OCI-M1 (cell line): ENCODE measurements around the gene CXCR6.
"Not testable (repeated sequence)": the region's sequence is repeated elsewhere in the genome, so short reads cannot be mapped to it uniquely, and the experiment has no call there.

Experiments
- DNase-seq: peaks from one replicate; lab custom pipeline; 2025; lab: John Stamatoyannopoulos, UW

CXCR6 gene

DNA sequence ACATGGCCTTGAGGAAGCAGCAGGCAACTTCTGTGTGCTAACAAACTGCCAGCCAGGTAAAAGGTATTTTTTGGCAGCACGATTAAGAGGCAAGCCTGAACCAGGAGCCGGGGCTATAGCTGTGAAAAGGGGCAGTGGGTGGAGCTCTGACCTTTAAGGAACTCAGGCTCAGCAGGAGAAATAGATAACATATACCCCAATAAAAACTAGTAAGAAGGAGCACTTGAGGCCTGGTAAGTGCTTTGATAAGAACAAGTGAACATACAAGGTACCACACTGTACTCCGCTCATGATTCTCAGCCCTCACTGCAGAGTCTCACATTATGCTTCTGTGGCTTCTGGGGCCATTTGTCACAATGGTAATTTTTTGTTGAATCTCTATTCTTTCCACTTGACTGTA lies 46.9 kb downstream of the CXCR6 start:
- DNase-seq = no peak

DNA sequence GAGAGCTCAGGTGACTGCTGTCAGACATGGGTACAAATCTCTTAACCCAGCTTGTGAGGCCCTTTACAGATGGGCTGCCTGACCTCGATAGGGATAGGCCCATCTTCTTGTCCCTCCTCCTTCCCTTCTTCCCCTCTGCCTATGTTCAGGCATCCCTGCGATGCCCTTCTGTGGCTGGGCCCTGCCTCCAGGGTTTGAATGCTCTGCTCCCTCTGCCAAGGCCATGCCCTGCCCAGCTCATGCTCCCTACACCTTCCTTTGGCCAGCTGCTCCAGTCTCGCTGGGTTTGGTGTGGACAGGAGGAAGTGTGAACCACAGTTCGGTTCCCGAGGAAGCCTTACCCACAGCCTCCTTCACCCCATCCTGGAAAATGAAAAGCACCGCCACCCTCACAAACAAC lies 48.1 kb downstream of the CXCR6 start:
- no peak for DNase-seq

DNA sequence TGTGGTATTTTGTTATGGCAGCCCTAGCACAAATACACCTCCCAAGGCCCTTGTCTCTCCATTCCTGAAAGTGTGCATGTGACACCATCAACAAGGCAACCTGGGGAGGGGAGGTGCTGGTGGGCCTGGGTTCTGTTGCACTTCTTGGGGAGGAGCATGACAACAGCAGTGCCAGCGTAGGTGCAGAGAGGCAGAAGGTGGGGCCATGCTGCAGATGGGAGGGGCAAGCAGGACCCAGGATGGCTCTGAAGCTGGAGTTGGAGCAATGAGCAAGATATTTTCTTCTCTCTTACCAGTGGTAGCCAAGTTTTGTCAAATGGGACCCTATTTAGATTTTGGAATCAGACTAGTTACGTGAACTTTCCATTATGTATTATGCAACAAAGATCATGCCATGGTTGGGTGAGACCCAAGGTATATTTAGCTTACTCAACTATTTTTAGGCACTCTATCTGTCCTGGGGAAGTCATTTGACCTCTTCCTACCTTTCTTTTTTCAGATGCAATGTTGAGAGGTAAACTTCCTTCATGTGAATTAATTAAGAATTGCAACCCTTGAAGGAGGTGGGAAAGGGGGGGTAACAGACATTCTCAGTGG lies 49.0 kb downstream of the CXCR6 start:
- DNase-seq = no peak

DNA sequence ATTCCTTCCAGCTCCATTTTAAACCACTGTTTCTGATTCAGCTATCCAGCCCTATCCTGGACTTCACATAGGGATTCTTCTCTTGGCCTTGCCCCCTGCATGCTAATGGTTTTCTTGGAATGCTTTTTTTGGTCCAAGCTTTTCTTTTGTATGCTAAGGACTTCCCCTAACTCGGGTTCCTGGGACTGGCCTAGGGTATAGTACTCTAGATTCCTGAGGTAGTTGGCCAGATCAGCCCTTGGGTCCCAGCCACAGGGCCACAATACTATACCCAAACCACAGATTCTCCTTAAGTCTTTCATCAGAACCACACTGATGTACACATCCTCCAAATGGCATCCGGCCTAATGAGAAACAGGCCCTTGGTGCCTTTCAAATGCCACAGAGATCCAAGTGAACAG lies 49.6 kb downstream of the CXCR6 start:
- DNase-seq = no peak

DNA sequence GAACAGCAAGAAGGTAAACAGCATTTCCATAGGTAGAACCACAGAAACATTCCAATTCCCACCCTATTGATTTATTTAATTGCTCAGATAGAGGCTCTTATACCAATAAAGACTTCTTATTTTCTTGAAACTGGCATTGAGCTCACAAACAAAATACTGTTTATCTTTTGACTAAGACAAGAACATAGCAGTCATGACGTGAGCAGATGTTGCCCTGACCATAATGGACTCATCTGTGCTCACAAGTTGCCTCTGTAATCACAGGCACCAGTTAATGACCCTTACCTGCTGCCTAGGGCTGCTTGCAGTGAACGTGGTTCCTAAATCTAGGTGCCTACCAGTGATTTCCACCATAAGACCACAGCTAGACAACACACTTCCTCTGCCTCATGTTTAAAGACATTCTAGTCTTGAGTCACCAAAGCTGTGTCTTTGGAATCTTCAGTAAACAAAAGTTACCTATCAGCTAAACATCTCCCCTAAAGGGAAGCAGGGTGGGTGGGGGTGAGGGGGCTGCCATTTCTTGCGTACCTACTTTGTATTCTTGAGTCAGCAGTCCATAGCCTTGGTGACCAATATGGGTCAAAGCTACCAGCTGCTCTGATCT lies 50.3 kb downstream of the CXCR6 start:
- no peak for DNase-seq

- DNase-seq = peak; percentile 56
Measured at GRCh38 chr3:45994419-45995235, 51.4 kb downstream of the CXCR6 start.

- peak; percentile 91 for DNase-seq
Measured at GRCh38 chr3:45995236-45996192, 52.2 kb downstream of the CXCR6 start, which contains the start of gene FYCO1. FYCO1 (minus strand) TSS chr3:45995824; CDS start chr3:45984910, 10,914 bp downstream.

GRCh38 chr3:45997499-45997898 lies 54.2 kb downstream of the CXCR6 start:
- not testable (repeated sequence) for DNase-seq

GRCh38 chr3:45997942-45998341 lies 54.7 kb downstream of the CXCR6 start:
- DNase-seq = no peak
